PFSK-1 (cell line): ENCODE data around the gene GAPDH.

Experiments
- FOXP2 ChIP-seq: optimal IDR thresholded peaks from 2 replicates; pipeline ENCODE3; 2011; ENCODE audit warnings: borderline replicate concordance, control low read depth, inconsistent platforms; ENCODE audit not compliant: insufficient read depth; ENCODE audit errors: extremely low read length, extremely low read depth
- POLR2AphosphoS5 ChIP-seq: IDR thresholded peaks from 2 replicates; pipeline ENCODE4 v1.6.1; 2012; ENCODE audit warnings: low read depth, mild to moderate bottlenecking, control low read depth, low read length, moderate library complexity
- SIN3A ChIP-seq: IDR thresholded peaks from 2 replicates; pipeline ENCODE4 v1.6.1; 2012; ENCODE audit warnings: mild to moderate bottlenecking, low read length, moderate library complexity, borderline replicate concordance; ENCODE audit not compliant: insufficient read depth
- TAF1 ChIP-seq: IDR thresholded peaks from 2 replicates; pipeline ENCODE4 v1.6.1; 2012; ENCODE audit warnings: low read length, control low read depth, borderline replicate concordance; ENCODE audit not compliant: insufficient read depth
- TF ChIP-seq, protein P1 (sequence below), 2 experiments: IDR thresholded peaks; 2 replicates each; pipeline versions ENCODE4 v1.6.1 to v1.8.0; 2011 to 2012; ENCODE audit warnings: low read depth in 2 of 2, low read length in 2 of 2, control low read depth in 1 of 2, inconsistent platforms in 1 of 2, mild to moderate bottlenecking in 1 of 2, moderate library complexity in 1 of 2; ENCODE audit not compliant: insufficient read depth in 1 of 2

Gene GAPDH

DNA sequence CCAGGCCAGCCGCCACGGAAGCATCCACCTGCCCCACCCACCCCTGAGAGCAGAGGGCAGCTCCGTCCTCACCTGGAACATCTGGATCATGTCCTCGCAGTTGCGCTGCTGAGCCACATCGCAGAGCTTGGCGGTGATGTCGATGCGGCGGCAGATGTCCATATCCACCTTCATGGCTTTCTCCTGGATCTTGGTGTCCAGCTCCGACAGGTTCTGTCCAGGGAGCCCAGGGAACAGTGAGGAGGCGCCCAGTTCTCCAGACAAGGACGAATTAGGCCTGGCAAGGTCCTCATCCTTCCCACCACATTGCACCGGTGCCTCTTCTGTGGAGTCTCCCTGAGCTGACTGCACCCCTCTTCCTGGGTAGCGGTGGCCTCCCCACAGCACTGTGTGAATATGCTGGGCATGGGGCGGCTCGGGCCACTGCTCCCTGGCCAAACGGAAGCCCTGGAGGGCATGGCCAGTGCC is 15.4 kb downstream of the GAPDH start:
- TF ChIP-seq, protein P1, sequence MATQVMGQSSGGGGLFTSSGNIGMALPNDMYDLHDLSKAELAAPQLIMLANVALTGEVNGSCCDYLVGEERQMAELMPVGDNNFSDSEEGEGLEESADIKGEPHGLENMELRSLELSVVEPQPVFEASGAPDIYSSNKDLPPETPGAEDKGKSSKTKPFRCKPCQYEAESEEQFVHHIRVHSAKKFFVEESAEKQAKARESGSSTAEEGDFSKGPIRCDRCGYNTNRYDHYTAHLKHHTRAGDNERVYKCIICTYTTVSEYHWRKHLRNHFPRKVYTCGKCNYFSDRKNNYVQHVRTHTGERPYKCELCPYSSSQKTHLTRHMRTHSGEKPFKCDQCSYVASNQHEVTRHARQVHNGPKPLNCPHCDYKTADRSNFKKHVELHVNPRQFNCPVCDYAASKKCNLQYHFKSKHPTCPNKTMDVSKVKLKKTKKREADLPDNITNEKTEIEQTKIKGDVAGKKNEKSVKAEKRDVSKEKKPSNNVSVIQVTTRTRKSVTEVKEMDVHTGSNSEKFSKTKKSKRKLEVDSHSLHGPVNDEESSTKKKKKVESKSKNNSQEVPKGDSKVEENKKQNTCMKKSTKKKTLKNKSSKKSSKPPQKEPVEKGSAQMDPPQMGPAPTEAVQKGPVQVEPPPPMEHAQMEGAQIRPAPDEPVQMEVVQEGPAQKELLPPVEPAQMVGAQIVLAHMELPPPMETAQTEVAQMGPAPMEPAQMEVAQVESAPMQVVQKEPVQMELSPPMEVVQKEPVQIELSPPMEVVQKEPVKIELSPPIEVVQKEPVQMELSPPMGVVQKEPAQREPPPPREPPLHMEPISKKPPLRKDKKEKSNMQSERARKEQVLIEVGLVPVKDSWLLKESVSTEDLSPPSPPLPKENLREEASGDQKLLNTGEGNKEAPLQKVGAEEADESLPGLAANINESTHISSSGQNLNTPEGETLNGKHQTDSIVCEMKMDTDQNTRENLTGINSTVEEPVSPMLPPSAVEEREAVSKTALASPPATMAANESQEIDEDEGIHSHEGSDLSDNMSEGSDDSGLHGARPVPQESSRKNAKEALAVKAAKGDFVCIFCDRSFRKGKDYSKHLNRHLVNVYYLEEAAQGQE (IDR thresholded peaks at IDR 0.05; ENCODE audit: insufficient read depth in 1 of 2, low read depth in 2 of 2, low read length in 2 of 2): no peak
- TF ChIP-seq FOXP2: no peak
- TF ChIP-seq TAF1: no peak
- no peak for TF ChIP-seq SIN3A
- no peak for TF ChIP-seq POLR2AphosphoS5

DNA sequence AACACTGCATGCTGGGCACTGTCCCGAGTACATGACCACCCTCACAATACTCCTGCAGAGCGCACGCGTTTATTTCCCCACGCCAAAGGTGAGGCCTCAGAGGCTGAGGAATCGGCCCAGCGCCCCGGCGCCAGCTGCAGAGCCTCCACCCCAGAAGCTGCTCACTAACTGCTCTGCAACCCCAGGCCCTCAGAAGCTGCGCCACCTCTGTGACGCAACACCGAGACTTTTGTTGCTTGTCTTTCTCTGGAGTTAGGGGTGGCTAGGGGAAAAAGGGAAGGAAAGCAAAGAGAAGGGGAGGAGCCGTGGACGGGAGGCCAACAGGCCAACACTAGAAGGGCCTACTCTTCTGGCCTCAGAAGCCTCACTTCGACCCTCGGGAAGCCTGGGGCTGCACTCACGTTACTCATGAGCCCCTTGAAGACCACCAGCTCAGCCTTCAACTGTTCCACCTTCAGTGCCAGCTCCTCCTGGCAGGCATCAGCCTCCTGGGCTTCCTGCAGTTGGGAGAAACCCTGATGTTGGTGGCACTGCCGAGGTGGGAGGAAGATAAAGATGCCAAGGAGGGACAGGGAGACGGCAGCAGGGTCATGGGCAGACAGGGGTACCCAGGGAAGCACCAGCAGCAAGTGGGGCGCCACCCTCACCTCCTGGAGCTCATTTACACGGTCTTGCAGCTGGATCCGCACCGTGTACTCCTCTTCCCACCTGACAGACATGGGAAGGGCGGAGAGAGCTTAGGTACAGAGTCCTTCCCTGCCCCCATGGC is 16.2 kb downstream of the GAPDH start:
- TF ChIP-seq, protein P1 (IDR thresholded peaks at IDR 0.05; ENCODE audit: insufficient read depth in 1 of 2, low read depth in 2 of 2, low read length in 2 of 2): no peak

DNA sequence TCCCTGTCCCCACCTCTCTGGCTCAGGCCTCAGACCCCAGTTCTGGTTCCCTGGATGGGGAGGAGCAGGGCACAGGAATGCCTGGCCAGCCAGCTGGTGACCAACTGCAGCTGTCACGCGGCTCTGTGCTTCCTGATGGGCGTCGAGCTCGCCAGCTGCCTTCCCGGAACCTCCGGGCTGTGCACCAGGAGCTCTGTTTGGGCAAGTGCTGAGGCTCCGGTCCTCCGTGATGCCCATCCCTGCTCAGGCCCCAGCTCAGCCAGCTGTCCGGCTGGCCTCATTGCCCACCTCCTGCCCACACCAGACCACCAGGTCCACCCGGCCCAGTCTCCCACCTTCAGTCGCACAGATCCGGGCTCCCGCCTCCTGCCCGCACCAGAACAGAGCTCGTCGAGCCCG is 16.7 kb downstream of the GAPDH start:
- TF ChIP-seq POLR2AphosphoS5: no peak

DNA sequence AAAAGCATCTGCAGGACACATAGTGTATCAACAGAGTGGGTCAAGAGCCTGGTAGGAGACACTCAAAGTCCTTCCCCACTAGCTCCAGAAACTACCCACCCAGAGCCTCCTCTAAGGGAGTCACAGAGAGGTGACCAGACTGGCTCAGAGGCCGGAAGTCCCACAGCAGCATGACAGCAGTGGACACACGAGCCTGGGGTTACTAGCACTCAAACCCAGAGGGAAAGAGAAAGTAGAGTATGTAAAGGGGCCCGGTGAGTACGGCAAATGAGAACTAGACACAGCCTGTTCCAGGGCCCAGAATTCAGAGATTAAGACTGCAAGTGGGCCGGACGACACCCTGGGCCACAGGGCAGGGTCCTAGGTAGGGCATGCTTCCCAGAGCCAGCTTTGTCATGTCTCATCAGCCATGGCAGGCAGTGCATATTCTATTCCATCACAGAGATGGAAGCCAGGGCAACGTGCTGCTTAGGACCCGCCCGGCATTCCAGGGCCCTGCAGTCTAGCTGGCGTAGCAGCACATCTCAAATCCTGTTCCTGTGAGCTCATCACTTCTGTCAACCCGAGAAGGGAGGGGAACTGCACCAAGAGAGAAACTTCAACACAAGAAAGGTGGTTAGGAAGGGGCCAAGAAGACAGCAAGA is 17.3 kb downstream of the GAPDH start:
- TF ChIP-seq POLR2AphosphoS5 (no peak), SIN3A (no peak), TAF1 (no peak), FOXP2 (no peak)
- TF ChIP-seq, protein P1 (IDR thresholded peaks at IDR 0.05; ENCODE audit: insufficient read depth in 1 of 2, low read depth in 2 of 2, low read length in 2 of 2): no peak

DNA sequence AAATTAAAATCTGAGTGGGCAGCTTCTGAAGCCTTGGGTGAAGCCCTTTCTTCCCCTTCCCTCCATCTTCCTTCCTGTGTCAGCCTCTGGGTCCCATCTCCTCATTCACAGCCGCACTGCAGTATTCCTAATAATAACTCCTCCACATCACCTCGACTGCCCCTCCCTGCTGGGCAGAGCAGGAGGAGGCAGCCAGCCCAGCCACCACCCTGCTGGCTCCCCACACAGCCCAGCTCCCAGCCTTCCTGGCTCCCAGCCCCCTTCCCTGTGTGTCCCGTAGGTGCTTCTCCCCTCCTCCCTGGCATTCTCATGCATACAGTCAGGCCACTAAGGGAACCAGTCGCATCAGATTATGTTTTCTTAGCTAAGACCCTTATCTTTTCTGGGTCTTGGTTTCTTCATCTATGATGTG is 17.8 kb downstream of the GAPDH start:
- TF ChIP-seq SIN3A (no peak), POLR2AphosphoS5 (no peak), TAF1 (no peak)
- TF ChIP-seq, protein P1 (IDR thresholded peaks at IDR 0.05; ENCODE audit: insufficient read depth in 1 of 2, low read depth in 2 of 2, low read length in 2 of 2): no peak
